ENCODE measurements around the gene KCNJ11. TPM values are rescaled to one million over a fixed set of nuclear protein-coding genes. Genes with fewer than 3 reads are reported as not detected.

KCNJ11 gene
- total and polyA plus RNA-seq, 2 of the 13 experiments (the other 11 are each of a cell fraction or from before 2014, with no cell fraction given) = 0.38 to 1.6 TPM

DNA sequence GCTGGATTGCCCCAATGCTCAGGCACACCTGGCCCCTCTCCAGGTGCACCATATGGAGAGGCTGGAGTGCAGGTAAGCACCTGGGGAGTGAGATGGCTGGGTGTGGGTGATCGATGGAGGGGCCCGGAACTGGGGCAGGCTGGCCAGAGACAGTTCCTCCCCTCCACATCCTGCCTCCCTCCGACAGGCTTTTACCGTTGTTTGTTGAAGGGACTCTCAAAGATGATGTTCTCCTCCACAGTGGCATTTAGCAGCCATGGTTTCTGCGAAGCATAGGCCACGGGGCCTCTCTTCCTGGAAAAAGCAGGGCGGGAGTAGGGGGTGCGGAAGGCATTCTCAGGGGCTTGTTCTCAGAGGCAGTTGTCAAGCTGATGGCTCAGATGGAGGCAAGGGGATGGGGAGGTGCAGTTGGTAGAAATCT is 25.9 kb upstream of the KCNJ11 start:
- H3K79me2 ChIP-seq (ENCODE audit: insufficient read depth, low read length) = no peaks in the 10 kb centered on the region
- DNase-seq (ENCODE audit: low spot score) (no peak), FAIRE-seq (no peak), ATAC-seq (no peak)
- no peak for TF ChIP-seq PPARG (CRISPR knock-in tag; conservative IDR thresholded peaks at IDR 0.05)
- no peak for TF ChIP-seq ZSCAN9 (CRISPR knock-in tag; IDR thresholded peaks at IDR 0.05; ENCODE audit: borderline replicate concordance)
- no peak for TF ChIP-seq HDAC6 (IDR thresholded peaks at IDR 0.05; ENCODE audit: low read depth, low read length)
- no peak for TF ChIP-seq NCOR1 (IDR thresholded peaks at IDR 0.05; ENCODE audit: borderline replicate concordance, low read length)
- no peak for TF ChIP-seq ZMYM4 (CRISPR knock-in tag; IDR thresholded peaks at IDR 0.05)
- TF ChIP-seq ZNF761 (CRISPR knock-in tag; conservative IDR thresholded peaks at IDR 0.05) = no peak
- TF ChIP-seq ZIK1 (CRISPR knock-in tag; IDR thresholded peaks at IDR 0.05; ENCODE audit: borderline replicate concordance, low read depth) = no peak
- no peak for TF ChIP-seq FOXA3 (CRISPR knock-in tag; IDR thresholded peaks at IDR 0.05)
- TF ChIP-seq TCF7 (IDR thresholded peaks at IDR 0.05; ENCODE audit: low read depth) = no peak
- TF ChIP-seq, protein P1, sequence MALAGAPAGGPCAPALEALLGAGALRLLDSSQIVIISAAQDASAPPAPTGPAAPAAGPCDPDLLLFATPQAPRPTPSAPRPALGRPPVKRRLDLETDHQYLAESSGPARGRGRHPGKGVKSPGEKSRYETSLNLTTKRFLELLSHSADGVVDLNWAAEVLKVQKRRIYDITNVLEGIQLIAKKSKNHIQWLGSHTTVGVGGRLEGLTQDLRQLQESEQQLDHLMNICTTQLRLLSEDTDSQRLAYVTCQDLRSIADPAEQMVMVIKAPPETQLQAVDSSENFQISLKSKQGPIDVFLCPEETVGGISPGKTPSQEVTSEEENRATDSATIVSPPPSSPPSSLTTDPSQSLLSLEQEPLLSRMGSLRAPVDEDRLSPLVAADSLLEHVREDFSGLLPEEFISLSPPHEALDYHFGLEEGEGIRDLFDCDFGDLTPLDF (CRISPR knock-in tag; IDR thresholded peaks at IDR 0.05) = no peak
- TF ChIP-seq ZBTB20 (CRISPR knock-in tag; IDR thresholded peaks at IDR 0.05; ENCODE audit: borderline replicate concordance, low read depth) = no peak
- no peak for TF ChIP-seq CHD2 (IDR thresholded peaks at IDR 0.05; ENCODE audit: low read depth, low read length)
- no peak for TF ChIP-seq ZBTB38 (CRISPR knock-in tag; IDR thresholded peaks at IDR 0.05)
- no peak overlapping the region for H2AFZ ChIP-seq (ENCODE audit: low read length)
- no peak overlapping the region for H3K4me2 ChIP-seq (ENCODE audit: low read depth, low read length)
- peaks cover 0 to 7% of the 10 kb centered on the region in 2 experiments; a peak in 2 of 5 replicates for H3K27me3 ChIP-seq (ENCODE audit: control insufficient read depth in 1 of 2, insufficient read depth in 2 of 2, low read length in 2 of 2)
- H3K36me3 ChIP-seq (replicated peaks in 1 of 2; ENCODE audit: control insufficient read depth in 1 of 2, insufficient read depth in 2 of 2, low read length in 2 of 2) = no peaks in the 10 kb centered on the region
- H3K4me3 ChIP-seq (replicated peaks in 1 of 3; ENCODE audit: insufficient read depth in 1 of 3, low read depth in 2 of 3, low read length in 3 of 3) = no peak overlapping the region
- no peak overlapping the region for H3K9ac ChIP-seq (ENCODE audit: insufficient read depth, low read depth, low read length)
- BruUV-seq (replicated peaks) = no TSS peak
- H3K4me1 ChIP-seq (ENCODE audit: insufficient read depth, low read length) = peaks cover 10% of the 10 kb centered on the region
- no peaks in the 10 kb centered on the region for H3K9me3 ChIP-seq (ENCODE audit: low read length)
- 45% methylated on average over 8 of the region's 8 CpGs for WGBS (ENCODE audit: low lambda C conversion rate)
- intact Hi-C loops (cut with micrococcal nuclease; ENCODE audit: unreplicated experiment) = no loop called here
- in situ Hi-C loops (cut with HindIII; ENCODE audit: extremely low pct_ligation_motif_present, low pct_unique_long_range_greater_than_20kb) = no loop called here
- POLR2A ChIA-PET = no interaction called here
- no peaks in the 10 kb centered on the region for H4K20me1 ChIP-seq (ENCODE audit: insufficient read depth, low read length)
- no peak overlapping the region for H3K27ac ChIP-seq (ENCODE audit: extremely low read length, insufficient read depth, low read length)
- CTCF ChIA-PET (ENCODE audit: low intra/inter-chr PET ratio, low total read pairs) = no interaction called here
